AG09309 (cell line): Measurements from ENCODE around the gene CFAP54.

Experiments
- DNase-seq: peaks from one replicate; pipeline ENCODE4 v3.0.0-alpha.2; 2010; ENCODE audit warnings: low read depth
- H3K4me3 ChIP-seq: 2 replicates; pipeline ENCODE4 v1.5.1; 2011; ENCODE audit warnings: mild to moderate bottlenecking, low read depth, low read length, moderate library complexity; ENCODE audit not compliant: control insufficient read depth
- CTCF ChIP-seq: IDR thresholded peaks from 2 replicates; pipeline ENCODE4 v1.5.1; 2011; ENCODE audit warnings: mild to moderate bottlenecking, low read depth, low read length, inconsistent platforms; ENCODE audit not compliant: insufficient read depth, control insufficient read depth; ENCODE audit errors: missing control alignments

CFAP54 gene

GRCh38 chr12:96809522-96809921 lies 320.1 kb downstream of the CFAP54 start:
- H3K4me3 ChIP-seq = no peak overlapping the region
- TF ChIP-seq CTCF = no peak
- DNase-seq = no peak

GRCh38 chr12:96810057-96810456 lies 320.7 kb downstream of the CFAP54 start:
- H3K4me3 ChIP-seq = no peak overlapping the region
- no peak for TF ChIP-seq CTCF
- no peak for DNase-seq

GRCh38 chr12:96810477-96810876 lies 321.1 kb downstream of the CFAP54 start:
- no peak for TF ChIP-seq CTCF
- H3K4me3 ChIP-seq = no peak overlapping the region
- no peak for DNase-seq

GRCh38 chr12:96811083-96811482 lies 321.7 kb downstream of the CFAP54 start:
- peak; percentile 47 for DNase-seq
- no peak for TF ChIP-seq CTCF
- no peak overlapping the region for H3K4me3 ChIP-seq

GRCh38 chr12:96812153-96812552 lies 322.8 kb downstream of the CFAP54 start:
- no peak for DNase-seq
- no peak for TF ChIP-seq CTCF
- no peak overlapping the region for H3K4me3 ChIP-seq

GRCh38 chr12:96814200-96814599 lies 324.8 kb downstream of the CFAP54 start:
- no peak for TF ChIP-seq CTCF
- DNase-seq = no peak
- H3K4me3 ChIP-seq = no peak overlapping the region

GRCh38 chr12:96821592-96821991 lies 332.2 kb downstream of the CFAP54 start:
- DNase-seq = no peak
- no peak overlapping the region for H3K4me3 ChIP-seq

More at GRCh38 chr12:96821592-96821991, 332.2 kb downstream of the CFAP54 start:
- TF ChIP-seq CTCF = no peak
